Ascending aorta (tissue), 2 donors: ENCODE results near the gene ZCCHC9. TPM values are rescaled to one million over a fixed set of nuclear protein-coding genes. Genes with fewer than 3 reads are reported as not detected.

Experiments used
- DNase-seq, 2 donors: peaks; one replicate each; pipeline ENCODE4 v3.0.0-alpha.2; 2019; ENCODE audit warnings: low spot score in 2 of 2
- H3K27ac ChIP-seq, 2 donors: fragments of 200-600 bp; sonication (generic); one replicate each; pipeline ENCODE4 v1.5.1; 2016 to 2017; ENCODE audit warnings: mild to moderate bottlenecking in 1 of 2
- H3K27me3 ChIP-seq: fragments of 200-600 bp; sonication (generic); one replicate; pipeline ENCODE4 v1.5.1; 2017
- H3K36me3 ChIP-seq, 2 donors: fragments of 200-600 bp; sonication (generic); one replicate each; pipeline ENCODE4 v1.5.1; 2016
- H3K4me1 ChIP-seq, 2 donors: fragments of 200-600 bp; sonication (generic); one replicate each; pipeline ENCODE4 v1.5.1; 2016 to 2017; ENCODE audit warnings: mild to moderate bottlenecking in 1 of 2
- H3K4me3 ChIP-seq, 2 donors: fragments of 200-600 bp; sonication (generic); one replicate each; pipeline ENCODE4 v1.5.1; 2016 to 2017; ENCODE audit warnings: mild to moderate bottlenecking in 1 of 2
- H3K9me3 ChIP-seq, 2 donors: fragments of 200-600 bp; sonication (generic); one replicate each; pipeline ENCODE4 v1.5.1; 2016
- intact Hi-C: fragments of 100-400 bp; cut with DNase I; formaldehyde crosslinking; loops from one replicate; pipeline ENCODE4 v1.15.1; 2023
- total RNA-seq: library from RNA; depleted of rRNA; stranded (reverse); fragments of >200 nt; gene quantifications from one replicate; pipeline ENCODE4 v1.1.0, GENCODE V29; 2016
- TF ChIP-seq, protein P1 (sequence below), 3 experiments: fragments of 200-600 bp in 2 of 3; fragments of 450-650 bp in 1 of 3; sonication (generic) in 2 of 3; IDR thresholded peaks; one replicate each; pipeline ENCODE4 v1.5.1; 2016 to 2019; ENCODE audit warnings: antibody characterized with exemption in 3 of 3, mild to moderate bottlenecking in 1 of 3, moderate library complexity in 1 of 3

Gene ZCCHC9, protein sequence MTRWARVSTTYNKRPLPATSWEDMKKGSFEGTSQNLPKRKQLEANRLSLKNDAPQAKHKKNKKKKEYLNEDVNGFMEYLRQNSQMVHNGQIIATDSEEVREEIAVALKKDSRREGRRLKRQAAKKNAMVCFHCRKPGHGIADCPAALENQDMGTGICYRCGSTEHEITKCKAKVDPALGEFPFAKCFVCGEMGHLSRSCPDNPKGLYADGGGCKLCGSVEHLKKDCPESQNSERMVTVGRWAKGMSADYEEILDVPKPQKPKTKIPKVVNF
- 10.5 TPM for total RNA-seq

DNA sequence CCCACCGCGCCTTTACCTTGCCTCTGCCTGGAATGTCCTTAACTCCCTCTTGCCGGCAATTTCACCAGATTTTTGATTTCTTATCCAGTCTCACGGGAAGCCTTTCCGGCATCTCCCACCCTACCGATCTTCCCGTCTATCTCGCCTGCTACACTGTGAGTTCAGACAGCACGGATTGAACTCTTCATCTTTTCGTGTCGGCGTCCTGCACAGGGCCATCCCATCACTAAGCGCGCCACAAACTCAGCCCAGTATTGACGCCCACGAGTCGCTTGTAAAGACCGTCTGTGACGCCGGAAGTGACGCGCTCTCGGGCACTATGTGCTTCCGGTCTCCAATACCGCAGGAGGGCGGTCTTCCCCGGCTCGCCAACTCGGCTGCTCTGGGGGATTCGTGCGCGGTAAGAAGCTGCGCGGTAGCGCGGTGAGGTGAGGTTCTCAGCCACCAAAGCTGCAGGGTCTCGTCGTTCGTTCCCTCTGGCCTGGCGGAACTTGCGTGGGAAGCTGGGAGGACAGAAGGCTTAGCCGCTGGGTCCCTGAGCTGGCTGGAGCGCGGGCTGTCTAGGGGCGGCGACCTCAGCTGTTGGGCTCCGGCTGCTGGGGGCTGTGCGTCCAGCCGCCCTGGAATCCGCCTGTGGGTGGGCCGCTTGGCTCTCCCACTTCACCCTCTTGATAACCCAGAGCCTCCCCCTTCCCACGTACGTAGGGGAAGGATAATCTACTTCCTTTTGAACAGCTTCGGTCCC lies at the start of gene ZCCHC9:
ZCCHC9 (plus strand) TSS at position 317 of the 745 bp plus-strand sequence. CDS start 3,171 bp downstream, outside the sequence.
- intact Hi-C loops, result loop anchor here (2.0 to 10.0 kb wide), 5 partner anchors 69 to 673 kb away; partner anchors contain the start of genes ATG10, CKMT2, DHFR and MSH3
- Histone ChIP-seq H3K27ac (peak within 1 kb of the TSS; percentile 88 to 93), H3K4me1 (peaks cover 5 to 16% of the 10 kb centered on the region in 2 donors), H3K36me3 (peaks cover 0 to 6% of the 10 kb centered on the region in 2 donors), H3K9me3 (no peaks in the 10 kb centered on the region), H3K27me3 (no peaks in the 10 kb centered on the region), H3K4me3 (peak within 1 kb of the TSS; percentile 77 to 96)
- DNase-seq, result peak; percentile 74 to 96
- TF ChIP-seq, protein P1, sequence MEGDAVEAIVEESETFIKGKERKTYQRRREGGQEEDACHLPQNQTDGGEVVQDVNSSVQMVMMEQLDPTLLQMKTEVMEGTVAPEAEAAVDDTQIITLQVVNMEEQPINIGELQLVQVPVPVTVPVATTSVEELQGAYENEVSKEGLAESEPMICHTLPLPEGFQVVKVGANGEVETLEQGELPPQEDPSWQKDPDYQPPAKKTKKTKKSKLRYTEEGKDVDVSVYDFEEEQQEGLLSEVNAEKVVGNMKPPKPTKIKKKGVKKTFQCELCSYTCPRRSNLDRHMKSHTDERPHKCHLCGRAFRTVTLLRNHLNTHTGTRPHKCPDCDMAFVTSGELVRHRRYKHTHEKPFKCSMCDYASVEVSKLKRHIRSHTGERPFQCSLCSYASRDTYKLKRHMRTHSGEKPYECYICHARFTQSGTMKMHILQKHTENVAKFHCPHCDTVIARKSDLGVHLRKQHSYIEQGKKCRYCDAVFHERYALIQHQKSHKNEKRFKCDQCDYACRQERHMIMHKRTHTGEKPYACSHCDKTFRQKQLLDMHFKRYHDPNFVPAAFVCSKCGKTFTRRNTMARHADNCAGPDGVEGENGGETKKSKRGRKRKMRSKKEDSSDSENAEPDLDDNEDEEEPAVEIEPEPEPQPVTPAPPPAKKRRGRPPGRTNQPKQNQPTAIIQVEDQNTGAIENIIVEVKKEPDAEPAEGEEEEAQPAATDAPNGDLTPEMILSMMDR (IDR thresholded peaks at IDR 0.05), result peak in 2 of 3 experiments; percentile 17 to 19

DNA sequence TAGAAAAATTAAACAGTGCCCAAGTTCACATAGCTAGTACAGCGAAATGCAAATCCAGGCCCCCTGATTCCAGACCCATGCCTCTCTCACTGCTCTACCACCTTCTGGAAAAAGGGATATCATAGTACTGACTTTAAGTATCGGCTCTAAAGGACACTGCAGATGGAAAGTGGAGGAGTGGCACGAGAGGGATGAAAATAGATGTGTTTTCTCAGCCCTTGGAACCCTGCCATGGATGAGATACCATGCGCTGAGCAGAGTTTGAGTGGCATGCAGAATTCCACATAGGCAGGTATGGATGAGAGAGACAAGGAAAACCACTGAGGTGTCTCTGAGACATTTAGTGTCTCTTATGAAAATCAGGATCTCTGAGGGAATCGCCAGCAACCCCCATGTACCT lies 49.5 kb upstream of the ZCCHC9 start:
- intact Hi-C loops, result no loop called here
- H3K4me1 ChIP-seq, result no peaks in the 10 kb centered on the region
- TF ChIP-seq, protein P1 (IDR thresholded peaks at IDR 0.05), result no peak
- DNase-seq, result no peak
- H3K27ac ChIP-seq, result no peak overlapping the region
- H3K27me3 ChIP-seq, result no peaks in the 10 kb centered on the region
- H3K36me3 ChIP-seq, result peaks cover 25 to 51% of the 10 kb centered on the region in 2 donors
- no peaks in the 10 kb centered on the region for H3K9me3 ChIP-seq
- H3K4me3 ChIP-seq, result no peak overlapping the region

DNA sequence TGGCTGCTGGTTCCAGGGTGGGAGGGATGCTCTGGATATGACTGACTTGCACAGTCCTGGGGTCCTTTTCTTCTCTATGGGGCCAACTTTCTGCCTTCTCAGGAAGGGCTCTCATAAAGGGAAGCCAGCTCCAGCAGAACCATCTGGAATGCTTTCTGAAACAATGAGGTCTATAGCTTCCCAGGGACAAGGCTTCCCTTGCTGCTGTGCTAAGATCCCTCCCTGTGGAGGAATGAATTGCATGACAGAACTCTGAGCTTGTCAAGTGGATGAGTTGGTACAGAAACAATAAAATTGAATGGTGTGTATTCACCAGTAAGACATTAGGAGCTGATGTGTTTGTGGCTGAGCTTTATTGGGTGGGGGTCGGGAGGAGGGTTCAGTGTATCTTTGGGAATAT lies 48.5 kb upstream of the ZCCHC9 start:
- Histone ChIP-seq H3K9me3 (no peaks in the 10 kb centered on the region), H3K27ac (no peak overlapping the region), H3K36me3 (peaks cover 27 to 60% of the 10 kb centered on the region in 2 donors), H3K4me3 (no peak overlapping the region), H3K4me1 (no peaks in the 10 kb centered on the region), H3K27me3 (no peaks in the 10 kb centered on the region)
- no peak for DNase-seq
- TF ChIP-seq, protein P1 (IDR thresholded peaks at IDR 0.05), result no peak
- intact Hi-C loops, result no loop called here

DNA sequence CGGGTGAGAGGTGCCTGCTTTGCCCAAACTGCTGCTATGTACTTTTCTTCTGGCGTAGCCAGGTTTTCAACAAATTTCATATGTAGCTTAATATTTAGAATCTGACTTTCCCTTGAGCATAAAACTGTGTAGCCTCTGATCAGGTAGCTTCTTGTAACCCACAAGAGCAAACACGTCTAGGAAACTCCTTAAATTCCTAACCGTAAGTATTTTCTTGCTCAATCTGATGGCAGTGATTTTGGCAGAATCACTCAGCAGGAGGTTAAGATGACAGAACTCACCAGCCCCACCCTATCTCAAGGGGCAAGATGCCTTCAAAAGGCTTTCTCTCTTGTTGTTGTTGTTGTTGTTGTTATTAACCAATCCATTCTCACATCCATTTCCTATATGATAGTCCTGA lies 47.5 kb upstream of the ZCCHC9 start:
- Histone ChIP-seq H3K27me3 (no peaks in the 10 kb centered on the region), H3K36me3 (peaks cover 35 to 70% of the 10 kb centered on the region in 2 donors), H3K4me1 (no peaks in the 10 kb centered on the region), H3K9me3 (no peaks in the 10 kb centered on the region), H3K27ac (no peak overlapping the region), H3K4me3 (no peak overlapping the region)
- intact Hi-C loops, result no loop called here
- DNase-seq, result no peak
- TF ChIP-seq, protein P1 (IDR thresholded peaks at IDR 0.05), result no peak

DNA sequence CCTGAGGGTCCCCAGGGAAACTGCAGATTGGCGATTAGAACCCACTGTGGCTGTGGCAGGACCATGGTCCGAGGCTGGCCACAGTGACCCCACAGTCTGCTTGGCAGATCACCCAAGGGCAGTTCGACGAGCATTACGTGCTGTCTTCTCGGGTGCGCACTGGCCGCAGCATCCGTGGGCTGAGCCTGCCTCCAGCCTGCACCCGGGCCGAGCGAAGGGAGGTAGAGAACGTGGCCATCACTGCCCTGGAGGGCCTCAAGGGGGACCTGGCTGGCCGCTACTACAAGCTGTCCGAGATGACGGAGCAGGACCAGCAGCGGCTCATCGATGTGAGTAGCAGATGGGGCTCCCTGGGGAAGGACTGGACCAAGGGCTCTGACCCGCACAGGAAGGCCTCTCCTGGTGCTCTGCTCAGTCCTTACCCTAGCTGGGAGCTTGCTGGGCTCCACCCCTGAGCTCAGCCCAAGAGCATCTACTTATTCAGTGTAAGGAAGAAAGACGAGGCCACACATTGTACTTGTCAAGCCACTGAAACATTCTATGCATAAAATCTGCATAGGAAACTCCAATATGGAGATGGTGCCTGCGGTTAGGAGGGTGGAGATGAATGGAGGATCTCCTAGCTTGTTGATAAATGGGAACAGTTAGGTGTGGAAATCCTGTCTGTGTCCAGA lies 46.4 kb upstream of the ZCCHC9 start:
- intact Hi-C loops, result no loop called here
- TF ChIP-seq, protein P1 (IDR thresholded peaks at IDR 0.05), result no peak
- DNase-seq, result no peak

More for the DNA sequence above, 46.4 kb upstream of the ZCCHC9 start:
- H3K4me3 ChIP-seq, result no peak overlapping the region
- H3K36me3 ChIP-seq, result peaks cover 45 to 81% of the 10 kb centered on the region in 2 donors
- H3K27ac ChIP-seq, result no peak overlapping the region
- H3K4me1 ChIP-seq, result no peaks in the 10 kb centered on the region
- H3K9me3 ChIP-seq, result no peaks in the 10 kb centered on the region
- no peaks in the 10 kb centered on the region for H3K27me3 ChIP-seq
